SW 1271 (cell line): ENCODE data around the gene SLC25A41.

ENCODE experiments used
- DNase-seq, 2 experiments: peaks; one replicate each; lab custom pipeline; 2025; lab: John Stamatoyannopoulos, UW

SLC25A41 gene

DNA sequence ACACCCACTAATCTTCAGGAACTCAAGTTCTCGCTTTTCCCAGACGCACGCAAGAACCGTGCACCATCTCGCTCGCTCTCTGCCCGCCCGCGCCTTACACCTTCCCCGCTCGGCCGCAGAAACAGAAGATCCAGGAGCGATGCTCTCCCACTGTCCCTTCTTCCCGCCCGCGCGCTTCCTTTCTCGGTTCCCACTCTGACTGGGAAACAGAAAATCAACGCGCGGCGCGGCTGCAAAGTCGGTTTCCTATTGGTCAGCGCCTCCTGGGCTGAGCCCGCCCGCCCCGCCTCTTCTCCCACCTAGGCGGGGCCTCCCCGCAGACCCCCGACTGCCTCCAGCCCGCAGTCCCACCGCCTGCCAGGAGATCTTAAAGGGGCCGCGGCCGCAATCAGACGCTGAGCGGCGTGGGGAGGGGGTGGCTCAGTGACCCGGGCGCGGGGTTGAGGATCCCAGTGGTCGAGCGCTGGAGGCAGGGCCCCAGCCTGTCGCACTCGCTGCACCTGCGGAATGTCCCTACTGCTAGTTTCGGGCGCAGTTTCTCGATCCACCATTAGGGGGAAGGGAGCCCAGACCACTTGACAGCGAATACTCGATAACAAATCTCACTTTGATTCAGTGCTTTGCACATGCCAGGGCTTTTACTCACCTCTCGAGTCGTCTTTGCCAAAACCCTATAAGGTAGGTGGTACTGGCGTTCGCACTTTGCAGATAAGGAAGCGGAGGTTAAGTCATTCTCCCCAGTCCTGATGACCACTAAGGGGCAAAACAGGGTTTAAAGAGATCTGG is 26.7 kb upstream of the SLC25A41 start:
- DNase-seq: peak; percentile 94 to 97

- peak in 1 of 2 experiments; percentile 80 for DNase-seq
Measured at GRCh38 chr19:6459262-6460098, 25.9 kb upstream of the SLC25A41 start, which contains the start of gene SLC25A23. SLC25A23 (minus strand) TSS chr19:6459792; CDS start chr19:6459628, 164 bp downstream.

DNA sequence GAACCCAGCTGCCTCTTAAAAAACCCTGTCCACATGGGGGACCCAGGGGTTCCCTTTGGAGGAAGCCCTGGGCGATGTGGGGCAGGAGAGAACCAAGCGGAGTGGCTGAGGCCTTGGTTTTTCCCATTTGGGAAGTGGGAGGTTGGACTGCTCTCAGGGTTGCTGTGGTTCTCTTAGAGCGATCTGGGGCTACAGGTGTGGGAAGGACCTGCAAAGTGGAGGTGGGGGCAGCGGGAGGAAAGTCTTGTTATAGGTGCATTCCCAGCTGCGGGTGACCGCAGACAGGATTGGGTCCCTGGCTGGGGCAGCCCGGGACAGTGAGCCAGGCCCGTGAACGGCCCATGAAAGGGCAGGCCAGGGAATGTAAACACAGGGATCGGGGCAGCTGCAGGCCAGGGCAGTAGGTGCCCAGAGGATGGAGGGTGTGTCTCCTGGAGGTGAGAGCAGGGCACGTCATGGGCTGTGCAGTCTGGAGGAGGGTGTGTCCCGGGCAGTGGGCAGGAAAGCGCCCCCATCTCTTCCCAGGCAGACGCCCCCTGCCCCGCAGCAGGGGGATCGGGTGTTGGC is 25.2 kb upstream of the SLC25A41 start:
- no peak for DNase-seq

GRCh38 chr19:6457958-6458694 is 24.6 kb upstream of the SLC25A41 start:
- no peak for DNase-seq

DNA sequence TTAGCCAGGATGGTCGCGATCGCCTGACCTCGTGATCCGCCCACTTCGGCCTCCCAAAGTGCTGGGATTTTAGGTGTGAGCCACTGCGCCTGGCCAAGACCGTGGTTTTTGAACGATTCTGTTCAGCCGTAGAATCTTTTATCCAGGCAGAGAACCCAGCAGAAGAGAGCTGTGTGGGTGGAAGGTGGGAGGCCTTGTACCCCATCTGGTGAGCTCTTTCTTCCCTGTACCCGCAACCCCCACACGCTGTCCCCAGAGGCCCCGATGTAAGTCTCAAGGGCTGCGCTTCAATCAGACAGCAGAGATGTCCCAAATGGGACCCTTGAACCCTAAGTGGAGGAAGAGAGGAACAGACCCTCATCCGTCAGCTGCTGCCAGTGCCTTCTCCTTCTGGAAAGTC is 22.4 kb upstream of the SLC25A41 start:
- DNase-seq: no peak

- DNase-seq: no peak
Measured at GRCh38 chr19:6453951-6454565, 20.5 kb upstream of the SLC25A41 start.

GRCh38 chr19:6452899-6453298 is 19.3 kb upstream of the SLC25A41 start:
- DNase-seq: no peak

DNA sequence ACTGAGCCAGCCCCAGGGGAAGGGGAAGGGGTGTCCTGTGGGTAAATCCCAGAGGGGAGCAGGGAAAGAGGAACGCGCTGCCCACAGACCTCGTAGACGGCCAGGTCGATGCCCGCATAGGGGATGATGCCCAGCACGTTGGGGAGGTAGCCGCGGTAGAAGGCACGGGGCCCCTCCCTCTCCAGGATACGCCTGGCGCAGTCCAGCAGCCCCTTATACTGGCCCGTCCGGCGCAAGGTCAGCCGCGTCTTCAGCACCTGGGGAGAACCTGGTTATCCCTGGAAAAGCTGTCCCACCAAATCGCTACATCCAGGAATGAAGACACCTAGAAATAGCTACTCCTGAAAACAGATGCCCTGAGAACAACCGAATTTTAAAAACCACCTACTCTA is 18.7 kb upstream of the SLC25A41 start:
- no peak for DNase-seq

- DNase-seq: no peak
Measured at GRCh38 chr19:6451583-6452222, 18.1 kb upstream of the SLC25A41 start.

DNA sequence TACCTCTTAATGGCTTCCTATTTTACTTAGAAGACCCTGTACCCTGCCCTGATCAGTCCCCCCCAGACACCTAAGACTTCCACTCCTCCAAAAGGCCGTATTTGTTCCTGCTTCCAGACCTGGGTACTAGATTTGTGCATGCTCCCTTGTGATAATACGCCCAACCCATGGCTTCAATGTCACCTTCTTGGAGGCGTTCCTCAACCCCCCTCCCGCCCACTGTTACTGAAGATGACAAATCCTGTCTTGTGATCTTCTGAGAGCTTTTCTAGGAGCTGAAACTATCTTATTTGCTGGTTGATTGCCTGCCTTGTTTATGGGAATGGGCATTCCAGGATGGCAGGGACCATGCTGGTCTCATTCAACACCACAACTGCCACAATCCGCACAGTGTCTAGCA is 16.6 kb upstream of the SLC25A41 start:
- no peak for DNase-seq

- DNase-seq: no peak
Measured at GRCh38 chr19:6448045-6448444, 14.5 kb upstream of the SLC25A41 start.

GRCh38 chr19:6446452-6446851 is 12.9 kb upstream of the SLC25A41 start:
- no peak for DNase-seq

GRCh38 chr19:6443986-6444385 is 10.4 kb upstream of the SLC25A41 start:
- DNase-seq: no peak

- DNase-seq: no peak
Measured at GRCh38 chr19:6442087-6442688, 8.6 kb upstream of the SLC25A41 start.

DNA sequence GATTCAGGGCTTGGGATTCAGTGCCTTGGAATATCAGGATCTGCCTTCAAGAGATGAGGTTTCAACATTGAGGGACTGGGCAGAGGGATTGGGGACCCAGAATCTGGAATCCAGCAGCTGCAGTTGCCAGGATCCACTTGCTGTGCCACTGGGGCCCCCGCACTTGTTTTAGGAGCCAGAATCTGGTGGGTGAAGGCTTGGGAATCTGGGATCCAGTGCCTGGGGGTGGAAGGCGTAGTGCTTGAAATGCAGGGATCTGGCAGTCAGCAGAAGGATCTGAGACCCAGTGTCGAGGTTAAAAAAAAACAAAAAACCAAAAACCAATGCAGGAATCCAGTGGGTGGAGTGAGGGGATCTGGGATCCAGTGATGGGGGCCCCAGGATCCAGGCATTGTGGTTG is 7.3 kb upstream of the SLC25A41 start:
- no peak for DNase-seq

DNA sequence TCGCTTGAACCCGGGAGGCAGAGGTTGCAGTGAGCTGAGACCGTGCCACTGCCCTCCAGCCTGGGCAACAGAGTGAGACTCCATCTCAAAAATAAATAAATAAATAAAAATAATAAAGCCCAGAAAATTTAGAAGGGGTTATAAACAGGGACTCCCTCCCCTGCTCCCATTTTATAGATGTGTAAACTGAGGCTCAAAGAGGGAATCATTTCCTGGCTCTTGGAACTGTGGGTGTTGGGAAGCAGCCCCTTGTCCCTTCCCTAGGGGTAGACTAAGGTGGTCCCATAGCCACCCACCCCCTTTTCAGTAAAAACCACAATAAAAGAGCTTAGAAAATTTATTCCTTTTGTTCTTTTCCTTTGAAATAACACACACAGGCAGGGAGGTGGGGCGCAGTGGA is 6.2 kb upstream of the SLC25A41 start:
- DNase-seq: no peak

- DNase-seq: no peak
Measured at GRCh38 chr19:6433165-6433564, 398 bp downstream of the SLC25A41 start.

- DNase-seq: no peak
Measured at GRCh38 chr19:6431891-6432290, 1.7 kb downstream of the SLC25A41 start.

DNA sequence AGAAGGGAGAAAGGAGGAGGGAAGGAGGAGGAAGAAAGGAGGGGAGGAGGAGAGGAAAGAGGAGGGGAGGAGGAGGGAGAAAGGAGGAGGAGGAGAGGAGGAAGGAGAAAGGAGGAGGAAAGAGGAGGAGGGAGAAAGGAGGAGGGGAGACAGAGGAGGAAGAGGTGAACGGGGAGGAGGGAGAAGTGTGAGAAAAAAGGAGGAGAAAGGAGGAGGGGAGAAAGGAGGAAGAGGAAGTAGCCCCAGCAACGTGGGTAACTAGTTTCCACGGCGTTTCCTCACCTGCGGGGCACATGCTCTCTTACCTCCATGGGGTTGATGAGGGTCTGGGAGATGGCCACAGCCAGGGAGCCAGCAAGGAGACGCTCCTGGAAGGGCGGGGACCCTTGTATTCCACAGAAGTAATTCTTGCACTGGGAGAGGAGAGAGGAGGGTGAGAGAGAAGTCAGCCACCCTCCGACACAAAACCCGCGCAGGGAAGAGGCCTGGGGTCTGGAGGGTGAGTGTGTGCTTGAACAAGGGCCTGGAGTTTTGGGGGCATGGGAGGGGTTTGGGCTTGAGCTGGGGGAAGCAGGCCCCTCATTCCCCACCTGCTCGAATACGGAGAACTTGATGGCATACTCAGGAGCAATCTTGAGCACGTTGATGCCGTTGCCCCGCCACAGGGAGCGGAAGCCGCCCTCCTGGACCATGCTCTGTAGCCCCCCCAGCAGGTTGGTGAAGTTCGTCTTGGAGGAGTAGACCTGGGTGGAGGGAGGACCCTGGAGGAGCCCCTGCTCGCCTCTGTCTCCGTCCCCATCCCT is 3.9 kb downstream of the SLC25A41 start:
- DNase-seq: no peak
